Measurements from ENCODE around the gene MZT2B.
"Not testable (repeated sequence)": the region's sequence is repeated elsewhere in the genome, so short reads cannot be mapped to it uniquely, and the experiment has no call there.

DNA sequence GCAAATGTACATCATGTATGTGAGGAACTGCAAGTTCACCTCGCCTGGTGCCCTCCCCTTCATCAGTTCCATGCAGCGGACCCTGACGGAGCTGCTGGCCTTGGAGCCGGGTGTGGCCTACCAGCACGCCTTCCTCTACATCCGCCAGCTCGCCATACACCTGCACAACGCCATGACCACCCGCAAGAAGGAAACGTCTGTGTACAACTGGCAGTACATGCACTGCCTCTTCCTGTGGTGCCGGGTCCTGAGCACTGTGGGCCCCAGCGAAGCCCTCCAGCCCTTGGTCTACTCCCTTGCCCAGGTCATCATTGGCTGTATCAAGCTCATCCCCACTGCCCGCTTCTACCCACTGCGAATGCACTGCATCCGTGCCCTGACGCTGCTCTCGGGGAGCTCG lies 48.3 kb downstream of the MZT2B start:
- TF ChIP-seq, protein P1, sequence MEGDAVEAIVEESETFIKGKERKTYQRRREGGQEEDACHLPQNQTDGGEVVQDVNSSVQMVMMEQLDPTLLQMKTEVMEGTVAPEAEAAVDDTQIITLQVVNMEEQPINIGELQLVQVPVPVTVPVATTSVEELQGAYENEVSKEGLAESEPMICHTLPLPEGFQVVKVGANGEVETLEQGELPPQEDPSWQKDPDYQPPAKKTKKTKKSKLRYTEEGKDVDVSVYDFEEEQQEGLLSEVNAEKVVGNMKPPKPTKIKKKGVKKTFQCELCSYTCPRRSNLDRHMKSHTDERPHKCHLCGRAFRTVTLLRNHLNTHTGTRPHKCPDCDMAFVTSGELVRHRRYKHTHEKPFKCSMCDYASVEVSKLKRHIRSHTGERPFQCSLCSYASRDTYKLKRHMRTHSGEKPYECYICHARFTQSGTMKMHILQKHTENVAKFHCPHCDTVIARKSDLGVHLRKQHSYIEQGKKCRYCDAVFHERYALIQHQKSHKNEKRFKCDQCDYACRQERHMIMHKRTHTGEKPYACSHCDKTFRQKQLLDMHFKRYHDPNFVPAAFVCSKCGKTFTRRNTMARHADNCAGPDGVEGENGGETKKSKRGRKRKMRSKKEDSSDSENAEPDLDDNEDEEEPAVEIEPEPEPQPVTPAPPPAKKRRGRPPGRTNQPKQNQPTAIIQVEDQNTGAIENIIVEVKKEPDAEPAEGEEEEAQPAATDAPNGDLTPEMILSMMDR (conservative IDR thresholded peaks at IDR 0.05; ENCODE audit: low read length), result not testable (repeated sequence)
- not testable (repeated sequence) for TF ChIP-seq EZH2phosphoT487 (IDR thresholded peaks at IDR 0.05; ENCODE audit: borderline replicate concordance, low read depth, low read length)
